GM20000 (cell line): Measurements from ENCODE around the gene DECR2.

ENCODE experiments used
- DNase-seq: peaks from one replicate; pipeline ENCODE4 v3.0.0; 2012; ENCODE audit warnings: low spot score
- CTCF ChIP-seq: IDR thresholded peaks from 2 replicates; pipeline ENCODE4 v1.5.1; 2012; ENCODE audit warnings: mild to moderate bottlenecking, control low read depth; ENCODE audit errors: extremely low read depth, missing control alignments

DECR2 gene

GRCh38 chr16:363766-364490 is 37.8 kb upstream of the DECR2 start:
- no peak for TF ChIP-seq CTCF
- no peak for DNase-seq

GRCh38 chr16:364595-365491 is 36.8 kb upstream of the DECR2 start:
- no peak for DNase-seq
- TF ChIP-seq CTCF = no peak

GRCh38 chr16:366476-366875 is 35.2 kb upstream of the DECR2 start:
- TF ChIP-seq CTCF = no peak
- no peak for DNase-seq

GRCh38 chr16:367333-367903 is 34.3 kb upstream of the DECR2 start:
- DNase-seq = no peak
- TF ChIP-seq CTCF = no peak

GRCh38 chr16:368388-369158 is 33.1 kb upstream of the DECR2 start:
- no peak for DNase-seq
- no peak for TF ChIP-seq CTCF

GRCh38 chr16:369275-369865 is 32.3 kb upstream of the DECR2 start:
- TF ChIP-seq CTCF = no peak

More at GRCh38 chr16:369275-369865, 32.3 kb upstream of the DECR2 start:
- no peak for DNase-seq
